AG09309 (cell line): ENCODE data around the gene SLC16A7.

Source experiments
- DNase-seq: peaks from one replicate; pipeline ENCODE4 v3.0.0-alpha.2; 2010; ENCODE audit warnings: low read depth
- H3K4me3 ChIP-seq: 2 replicates; pipeline ENCODE4 v1.5.1; 2011; ENCODE audit warnings: mild to moderate bottlenecking, low read depth, low read length, moderate library complexity; ENCODE audit not compliant: control insufficient read depth
- CTCF ChIP-seq: IDR thresholded peaks from 2 replicates; pipeline ENCODE4 v1.5.1; 2011; ENCODE audit warnings: mild to moderate bottlenecking, low read depth, low read length, inconsistent platforms; ENCODE audit not compliant: insufficient read depth, control insufficient read depth; ENCODE audit errors: missing control alignments

The SLC16A7 gene

DNA sequence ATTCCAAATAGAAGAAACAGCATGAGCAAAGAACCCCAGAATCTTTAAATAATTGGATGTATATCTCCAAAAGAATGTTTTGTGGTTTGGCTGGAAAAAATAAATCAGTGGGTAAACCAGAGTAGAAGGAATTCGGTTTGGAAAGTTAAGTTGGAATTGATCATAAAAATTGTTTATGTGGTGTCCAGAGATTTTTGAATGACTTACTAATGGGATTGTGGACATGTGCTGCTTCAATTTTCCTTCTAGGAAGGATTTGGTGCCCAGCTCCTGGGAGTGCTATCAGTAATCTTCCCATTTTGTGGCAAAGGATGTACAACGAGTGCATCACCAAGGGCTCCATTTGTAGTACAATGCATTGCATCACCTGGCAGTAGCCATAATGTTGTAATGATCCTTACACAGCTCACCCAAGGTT lies 224.8 kb downstream of the SLC16A7 start:
- H3K4me3 ChIP-seq = no peak overlapping the region
- no peak for TF ChIP-seq CTCF
- DNase-seq = peak; percentile 94

- DNase-seq = no peak
- H3K4me3 ChIP-seq = no peak overlapping the region
- no peak for TF ChIP-seq CTCF
These were observed 227.7 kb downstream of the SLC16A7 start for GRCh38 chr12:59823567-59823966.

DNA sequence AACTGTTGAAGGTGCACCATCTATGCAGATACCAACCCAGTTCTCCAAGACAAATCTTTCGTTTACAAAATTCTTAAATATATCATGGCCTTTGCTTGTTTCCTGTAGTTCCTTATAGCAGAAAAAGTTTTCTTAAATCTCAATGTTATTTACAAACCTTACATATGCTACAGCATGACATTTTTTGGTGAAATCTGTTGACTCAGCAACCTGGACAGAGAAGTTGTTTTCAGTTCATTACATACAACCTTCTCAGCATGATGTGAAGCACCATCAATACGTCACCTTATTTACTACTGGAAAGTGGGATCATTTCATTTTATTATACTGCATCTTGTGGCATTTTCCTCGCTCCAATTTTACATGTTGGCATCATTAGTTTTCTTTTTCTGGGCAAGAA lies 231.9 kb downstream of the SLC16A7 start:
- DNase-seq = no peak
- TF ChIP-seq CTCF = no peak
- no peak overlapping the region for H3K4me3 ChIP-seq

GRCh38 chr12:59828521-59828920 lies 232.7 kb downstream of the SLC16A7 start:
- no peak for TF ChIP-seq CTCF
- no peak for DNase-seq

GRCh38 chr12:59833408-59833807 lies 237.6 kb downstream of the SLC16A7 start:
- no peak for DNase-seq
- TF ChIP-seq CTCF = no peak
- H3K4me3 ChIP-seq = no peak overlapping the region

More at GRCh38 chr12:59828521-59828920, 232.7 kb downstream of the SLC16A7 start:
- H3K4me3 ChIP-seq = no peak overlapping the region

DNA sequence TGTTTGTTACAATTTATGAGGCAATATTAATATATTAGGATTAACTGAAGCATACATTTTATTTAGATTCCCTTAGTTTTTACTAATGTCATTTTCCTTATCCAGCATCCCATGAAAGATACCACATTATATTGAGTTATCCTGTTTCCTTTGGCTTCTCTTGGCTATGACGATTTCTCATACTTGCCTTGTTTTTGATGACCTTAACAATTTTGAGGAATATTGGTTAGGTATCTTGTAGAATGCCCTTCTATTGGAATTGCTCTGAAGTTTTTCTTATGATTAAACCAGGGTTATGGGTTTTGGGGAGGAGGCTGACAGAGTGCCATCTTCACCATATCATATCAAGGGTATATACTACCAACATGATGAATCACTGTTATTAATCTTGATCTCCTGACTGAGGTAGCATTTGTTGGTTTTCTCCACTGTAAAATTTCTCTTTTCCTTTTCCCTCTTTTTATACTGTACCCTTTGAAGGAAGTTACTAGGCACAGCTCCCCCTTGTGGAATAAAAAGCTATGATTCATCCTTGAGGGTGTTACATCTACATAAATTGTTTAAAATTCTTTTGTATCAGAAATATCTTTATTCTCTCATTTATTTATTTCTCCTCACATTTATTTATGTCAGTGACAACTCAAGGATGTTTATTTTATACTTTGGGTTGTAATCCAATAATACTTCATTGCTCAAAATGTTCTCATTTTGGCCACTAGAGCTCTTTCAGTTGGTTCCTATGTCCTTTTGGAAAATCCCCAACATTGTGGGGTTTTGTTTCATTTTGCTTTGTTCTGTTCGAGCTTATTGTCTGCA lies 239.0 kb downstream of the SLC16A7 start:
- no peak for DNase-seq
- no peak overlapping the region for H3K4me3 ChIP-seq
- TF ChIP-seq CTCF = peak; percentile 45
